Measurements from ENCODE around the gene DHFR2. TPM values are rescaled to one million over a fixed set of nuclear protein-coding genes. Genes with fewer than 3 reads are reported as not detected.
A peak's percentile ranks its signal among the peaks of the same experiment; 100 is the strongest.

DHFR2 gene
- total and polyA plus RNA-seq, 5 donors from 2014 or later = 2.9 to 6.7 (median 4.6) TPM

GRCh38 chr3:94076055-94076454 is 13.3 kb upstream of the DHFR2 start:
- ATAC-seq (ENCODE audit: low read depth in 2 of 2) = no peak
- H3K4me1 ChIP-seq (ENCODE audit: control insufficient read depth, insufficient read depth, low read length, poor library complexity, severe bottlenecking) = peaks cover 15% of the 10 kb centered on the region
- H3K4me1 Mint-ChIP-seq = peaks cover 26 to 81% (median 60%) of the 10 kb centered on the region in 4 donors

DNA sequence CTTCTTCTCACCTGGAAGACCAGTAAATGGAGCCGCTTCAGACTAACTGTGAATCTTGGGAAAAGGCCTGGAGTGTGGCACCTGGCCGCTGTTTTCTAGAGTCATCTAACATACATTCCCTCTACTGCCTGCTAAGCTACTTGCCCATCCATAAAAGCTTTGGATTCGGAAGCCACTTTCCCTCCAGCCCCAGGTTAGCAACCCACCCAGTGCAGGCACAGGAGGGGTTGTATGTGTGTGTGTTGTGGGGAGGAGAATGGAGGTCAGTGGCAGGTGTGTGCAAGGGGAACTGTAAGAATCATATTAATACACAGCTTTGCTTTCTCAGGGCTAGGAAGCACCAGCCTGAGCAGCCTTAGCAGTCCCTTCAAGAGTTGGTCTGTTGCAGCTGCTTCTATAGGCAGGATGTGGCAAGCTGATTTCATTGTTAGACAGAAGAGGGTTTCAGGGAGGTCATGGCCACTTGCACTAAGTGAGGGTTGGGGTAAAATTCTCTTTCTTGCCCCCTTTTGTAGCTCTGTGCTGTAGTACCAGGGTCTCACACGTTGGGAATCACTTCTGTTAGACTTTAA is 9.1 kb upstream of the DHFR2 start:
- peaks cover 51% of the 10 kb centered on the region for H3K36me3 Mint-ChIP-seq
- peaks cover 39 to 68% (median 58%) of the 10 kb centered on the region in 4 donors for H3K4me1 Mint-ChIP-seq
- H3K27me3 ChIP-seq (ENCODE audit: control insufficient read depth, insufficient read depth, low read length) = no peaks in the 10 kb centered on the region
- H3K4me3 ChIP-seq (ENCODE audit: low read depth, low read length) = no peak overlapping the region
- DNase-seq (peak in 1 of 3 donors; percentile 67), ATAC-seq (ENCODE audit: low read depth in 2 of 2) (peak; percentile 71 to 83)
- peaks cover 17% of the 10 kb centered on the region for H3K36me3 ChIP-seq (ENCODE audit: control insufficient read depth, insufficient read depth, low read length)
- H3K27me3 Mint-ChIP-seq = no peaks in the 10 kb centered on the region
- H3K4me1 ChIP-seq (ENCODE audit: control insufficient read depth, insufficient read depth, low read length, poor library complexity, severe bottlenecking) = peaks cover 4% of the 10 kb centered on the region
- H3K27ac Mint-ChIP-seq = peak overlapping the region in 2 of 3 donors; percentile 68 to 78
- peaks cover 0 to 1% (median 0%) of the 10 kb centered on the region in 7 donors for H3K9me3 Mint-ChIP-seq
- H3K9me3 ChIP-seq (ENCODE audit: control insufficient read depth in 2 of 2, low read length in 2 of 2) = no peaks in the 10 kb centered on the region
- no peak overlapping the region for H3K4me3 Mint-ChIP-seq
- H3K27ac ChIP-seq (ENCODE audit: insufficient read depth, low read length, poor library complexity, severe bottlenecking) = no peak overlapping the region

More at GRCh38 chr3:94076055-94076454, 13.3 kb upstream of the DHFR2 start:
- Histone ChIP-seq H3K27me3 (ENCODE audit: control insufficient read depth, insufficient read depth, low read length) (no peaks in the 10 kb centered on the region), H3K36me3 (ENCODE audit: control insufficient read depth, insufficient read depth, low read length) (peaks cover 15% of the 10 kb centered on the region), H3K27ac (ENCODE audit: insufficient read depth, low read length, poor library complexity, severe bottlenecking) (no peak overlapping the region), H3K4me3 (ENCODE audit: low read depth, low read length) (no peak overlapping the region), H3K9me3 (ENCODE audit: control insufficient read depth in 2 of 2, low read length in 2 of 2) (no peaks in the 10 kb centered on the region)
- Mint-ChIP-seq H3K4me3 (no peak overlapping the region), H3K9me3 (peaks cover 0 to 4% (median 0%) of the 10 kb centered on the region in 7 donors), H3K27ac (no peak overlapping the region), H3K36me3 (peaks cover 43% of the 10 kb centered on the region), H3K27me3 (no peaks in the 10 kb centered on the region)
- no peak for DNase-seq

DNA sequence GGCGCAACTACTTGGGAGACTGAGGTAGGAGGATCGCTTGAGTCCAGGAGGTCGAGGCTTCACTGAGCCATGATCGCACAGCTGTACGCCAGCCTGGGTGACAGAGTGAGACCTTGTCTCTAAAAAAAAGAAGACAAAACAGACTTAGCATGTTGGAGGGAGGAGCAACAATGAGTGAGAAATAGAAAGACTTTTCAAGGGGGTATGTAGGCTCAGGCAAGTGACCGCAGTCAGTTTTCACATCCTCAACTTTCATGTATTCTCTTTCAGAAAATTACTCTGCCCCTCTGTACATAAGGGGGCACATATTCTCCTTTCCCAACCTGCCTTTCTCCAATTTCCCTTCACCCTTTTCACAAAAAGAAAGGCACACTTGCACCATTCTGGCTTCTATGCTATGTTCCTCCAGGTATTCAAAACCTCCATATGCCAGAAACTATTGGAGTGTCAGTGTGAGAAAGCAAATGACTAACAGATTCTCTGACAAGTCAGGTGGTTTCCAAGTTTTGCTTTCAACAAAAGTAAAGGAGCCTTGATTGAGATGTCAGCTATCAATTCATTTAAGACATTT is 7.7 kb upstream of the DHFR2 start:
- Histone ChIP-seq H3K4me1 (ENCODE audit: control insufficient read depth, insufficient read depth, low read length, poor library complexity, severe bottlenecking) (peaks cover 14% of the 10 kb centered on the region), H3K27ac (ENCODE audit: insufficient read depth, low read length, poor library complexity, severe bottlenecking) (no peak overlapping the region), H3K27me3 (ENCODE audit: control insufficient read depth, insufficient read depth, low read length) (no peaks in the 10 kb centered on the region), H3K36me3 (ENCODE audit: control insufficient read depth, insufficient read depth, low read length) (peaks cover 12% of the 10 kb centered on the region), H3K4me3 (ENCODE audit: low read depth, low read length) (no peak overlapping the region), H3K9me3 (ENCODE audit: control insufficient read depth in 2 of 2, low read length in 2 of 2) (no peaks in the 10 kb centered on the region)
- Mint-ChIP-seq H3K4me1 (peaks cover 51 to 79% (median 67%) of the 10 kb centered on the region in 4 donors), H3K9me3 (peaks cover 0 to 1% (median 0%) of the 10 kb centered on the region in 7 donors), H3K27me3 (no peaks in the 10 kb centered on the region), H3K36me3 (peaks cover 43% of the 10 kb centered on the region), H3K27ac (no peak overlapping the region), H3K4me3 (no peak overlapping the region)
- DNase-seq (no peak), ATAC-seq (ENCODE audit: low read depth in 2 of 2) (no peak)

DNA sequence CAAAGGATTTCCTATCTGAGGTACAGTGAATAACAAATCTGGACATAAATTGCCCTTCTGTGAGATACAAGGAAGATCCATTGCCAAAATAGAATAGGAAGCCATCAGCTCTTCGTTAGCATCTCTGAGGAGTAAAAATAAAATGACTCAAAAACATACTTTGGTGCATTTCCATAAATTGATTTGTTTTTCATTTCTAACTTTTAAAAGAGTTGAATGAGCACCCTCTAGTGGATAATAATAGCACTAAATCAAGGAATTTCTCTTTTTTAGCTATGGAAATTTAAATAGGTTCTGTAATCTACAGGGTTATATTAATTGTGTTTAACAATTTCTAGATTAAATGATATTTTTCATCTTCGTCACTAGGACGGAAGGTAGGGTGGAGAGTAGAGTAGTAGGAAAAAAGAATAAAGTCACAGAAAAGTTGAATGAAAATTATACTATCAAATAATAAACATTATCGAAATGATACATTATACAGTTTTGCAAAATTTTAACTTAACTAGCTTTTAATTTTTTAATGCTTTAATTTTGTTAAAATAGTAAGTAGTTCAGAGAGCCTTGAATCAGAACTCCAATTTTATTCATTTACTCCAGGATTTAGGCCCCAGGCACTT is 6.6 kb upstream of the DHFR2 start:
- Histone ChIP-seq H3K4me1 (ENCODE audit: control insufficient read depth, insufficient read depth, low read length, poor library complexity, severe bottlenecking) (peaks cover 25% of the 10 kb centered on the region), H3K27ac (ENCODE audit: insufficient read depth, low read length, poor library complexity, severe bottlenecking) (no peak overlapping the region), H3K27me3 (ENCODE audit: control insufficient read depth, insufficient read depth, low read length) (no peaks in the 10 kb centered on the region), H3K9me3 (ENCODE audit: control insufficient read depth in 2 of 2, low read length in 2 of 2) (no peaks in the 10 kb centered on the region), H3K36me3 (ENCODE audit: control insufficient read depth, insufficient read depth, low read length) (peaks cover 12% of the 10 kb centered on the region), H3K4me3 (ENCODE audit: low read depth, low read length) (no peak overlapping the region)
- H3K9me3 Mint-ChIP-seq = peaks cover 0 to 1% (median 0%) of the 10 kb centered on the region in 7 donors
- no peaks in the 10 kb centered on the region for H3K27me3 Mint-ChIP-seq
- H3K36me3 Mint-ChIP-seq = peaks cover 48% of the 10 kb centered on the region
- peak in 2 of 3 donors; percentile 30 to 38 for DNase-seq
- H3K27ac Mint-ChIP-seq = peak overlapping the region in 1 of 3 donors; percentile 38
- peaks cover 52 to 81% (median 71%) of the 10 kb centered on the region in 4 donors for H3K4me1 Mint-ChIP-seq
- ATAC-seq (ENCODE audit: low read depth in 2 of 2) = no peak
- H3K4me3 Mint-ChIP-seq = peak overlapping the region in 2 of 4 donors; percentile 29 to 66

GRCh38 chr3:94066506-94067500 is 4.1 kb upstream of the DHFR2 start:
- Histone ChIP-seq H3K36me3 (ENCODE audit: control insufficient read depth, insufficient read depth, low read length) (peaks cover 6% of the 10 kb centered on the region), H3K9me3 (ENCODE audit: control insufficient read depth in 2 of 2, low read length in 2 of 2) (no peaks in the 10 kb centered on the region), H3K4me3 (ENCODE audit: low read depth, low read length) (peak overlapping the region; percentile 96), H3K27ac (ENCODE audit: insufficient read depth, low read length, poor library complexity, severe bottlenecking) (no peak overlapping the region), H3K27me3 (ENCODE audit: control insufficient read depth, insufficient read depth, low read length) (no peaks in the 10 kb centered on the region), H3K4me1 (ENCODE audit: control insufficient read depth, insufficient read depth, low read length, poor library complexity, severe bottlenecking) (peaks cover 38% of the 10 kb centered on the region)
- H3K27me3 Mint-ChIP-seq = no peaks in the 10 kb centered on the region
- no peak for DNase-seq
- peaks cover 51 to 78% (median 69%) of the 10 kb centered on the region in 4 donors for H3K4me1 Mint-ChIP-seq
- H3K36me3 Mint-ChIP-seq = peaks cover 42% of the 10 kb centered on the region
- H3K4me3 Mint-ChIP-seq = peak overlapping the region in 3 of 4 donors; percentile 42 to 73 (median 46)
- ATAC-seq (ENCODE audit: low read depth in 2 of 2) = no peak
- H3K27ac Mint-ChIP-seq = peak overlapping the region in 2 of 3 donors; percentile 11 to 52
- H3K9me3 Mint-ChIP-seq = no peaks in the 10 kb centered on the region

GRCh38 chr3:94065819-94066480 is 3.2 kb upstream of the DHFR2 start:
- Mint-ChIP-seq H3K36me3 (peaks cover 39% of the 10 kb centered on the region), H3K9me3 (no peaks in the 10 kb centered on the region), H3K4me3 (peak overlapping the region in 3 of 4 donors; percentile 42 to 99 (median 73)), H3K4me1 (peaks cover 43 to 70% (median 66%) of the 10 kb centered on the region in 4 donors), H3K27me3 (no peaks in the 10 kb centered on the region), H3K27ac (peak overlapping the region in 2 of 3 donors; percentile 11 to 52)
- Histone ChIP-seq H3K4me3 (ENCODE audit: low read depth, low read length) (peak overlapping the region; percentile 96), H3K36me3 (ENCODE audit: control insufficient read depth, insufficient read depth, low read length) (peaks cover 6% of the 10 kb centered on the region), H3K27me3 (ENCODE audit: control insufficient read depth, insufficient read depth, low read length) (no peaks in the 10 kb centered on the region), H3K27ac (ENCODE audit: insufficient read depth, low read length, poor library complexity, severe bottlenecking) (no peak overlapping the region), H3K9me3 (ENCODE audit: control insufficient read depth in 2 of 2, low read length in 2 of 2) (no peaks in the 10 kb centered on the region), H3K4me1 (ENCODE audit: control insufficient read depth, insufficient read depth, low read length, poor library complexity, severe bottlenecking) (peaks cover 43% of the 10 kb centered on the region)
- no peak for ATAC-seq (ENCODE audit: low read depth in 2 of 2)
- DNase-seq = no peak

DNA sequence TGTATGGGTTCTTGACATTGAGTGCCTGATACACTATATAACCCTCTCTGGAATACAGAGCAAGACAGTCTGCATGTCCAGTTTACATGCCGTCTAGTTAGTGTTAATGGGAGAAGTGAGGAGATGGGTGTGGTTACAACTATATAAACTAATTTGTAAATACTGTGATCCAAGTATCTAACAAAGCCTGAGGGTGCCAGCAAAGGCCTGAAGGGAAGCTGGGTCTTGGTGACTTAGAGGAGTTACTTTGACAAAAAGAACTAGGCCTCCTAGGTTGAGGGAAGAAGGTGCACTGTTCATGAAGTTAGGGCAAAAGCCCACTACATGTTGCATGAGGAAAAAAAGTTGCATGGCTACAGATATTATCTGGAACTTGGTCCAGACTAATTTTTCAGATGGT is 2.4 kb upstream of the DHFR2 start:
- H3K4me3 Mint-ChIP-seq = peak overlapping the region; percentile 40 to 99 (median 58)
- DNase-seq (no peak), ATAC-seq (ENCODE audit: low read depth in 2 of 2) (no peak)
- H3K27ac Mint-ChIP-seq = peak overlapping the region in 2 of 3 donors; percentile 6 to 100
- H3K4me1 ChIP-seq (ENCODE audit: control insufficient read depth, insufficient read depth, low read length, poor library complexity, severe bottlenecking) = peaks cover 43% of the 10 kb centered on the region
- peaks cover 45% of the 10 kb centered on the region for H3K36me3 Mint-ChIP-seq
- H3K27me3 Mint-ChIP-seq = no peaks in the 10 kb centered on the region
- H3K9me3 ChIP-seq (ENCODE audit: control insufficient read depth in 2 of 2, low read length in 2 of 2) = no peaks in the 10 kb centered on the region
- H3K36me3 ChIP-seq (ENCODE audit: control insufficient read depth, insufficient read depth, low read length) = peaks cover 6% of the 10 kb centered on the region
- no peak overlapping the region for H3K27ac ChIP-seq (ENCODE audit: insufficient read depth, low read length, poor library complexity, severe bottlenecking)
- no peaks in the 10 kb centered on the region for H3K9me3 Mint-ChIP-seq
- H3K4me1 Mint-ChIP-seq = peaks cover 43 to 76% (median 68%) of the 10 kb centered on the region in 4 donors
- peak overlapping the region; percentile 96 for H3K4me3 ChIP-seq (ENCODE audit: low read depth, low read length)
- no peaks in the 10 kb centered on the region for H3K27me3 ChIP-seq (ENCODE audit: control insufficient read depth, insufficient read depth, low read length)

Data from CD4-positive, CD25-positive, alpha-beta regulatory T cell (primary cell).